Activated CD8-positive, alpha-beta memory T cell treated with anti-CD3 and anti-CD28 coated beads, Interleukin-2, amount 50 U/mL, for 4 hours (primary cell): Measurements from ENCODE around the gene HMBS.
"Not testable (repeated sequence)": the region's sequence is repeated elsewhere in the genome, so short reads cannot be mapped to it uniquely, and the experiment has no call there.

ENCODE experiments used
- DNase-seq: peaks from one replicate; pipeline ENCODE4 v3.0.0-alpha.2; 2020

The HMBS gene

DNA sequence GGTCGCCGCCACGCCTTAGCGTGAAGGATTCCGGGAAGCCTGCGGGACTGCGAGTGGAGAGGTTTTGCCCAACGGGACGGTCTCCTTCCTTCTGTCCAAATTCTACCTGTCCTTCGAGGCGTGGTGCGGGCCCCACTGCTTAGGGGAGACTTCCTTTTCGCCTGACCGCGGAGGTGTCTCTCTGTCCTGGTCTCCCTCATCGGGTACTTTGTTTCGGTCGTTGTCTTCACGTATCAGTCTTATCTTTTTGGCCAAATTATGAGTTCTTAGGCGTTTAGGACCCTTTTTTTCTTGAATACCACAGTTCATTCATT lies 37.1 kb downstream of the HMBS start:
- no peak for DNase-seq

- DNase-seq = no peak
Observed at GRCh38 chr11:119125821-119126220, 41.1 kb downstream of the HMBS start.

DNA sequence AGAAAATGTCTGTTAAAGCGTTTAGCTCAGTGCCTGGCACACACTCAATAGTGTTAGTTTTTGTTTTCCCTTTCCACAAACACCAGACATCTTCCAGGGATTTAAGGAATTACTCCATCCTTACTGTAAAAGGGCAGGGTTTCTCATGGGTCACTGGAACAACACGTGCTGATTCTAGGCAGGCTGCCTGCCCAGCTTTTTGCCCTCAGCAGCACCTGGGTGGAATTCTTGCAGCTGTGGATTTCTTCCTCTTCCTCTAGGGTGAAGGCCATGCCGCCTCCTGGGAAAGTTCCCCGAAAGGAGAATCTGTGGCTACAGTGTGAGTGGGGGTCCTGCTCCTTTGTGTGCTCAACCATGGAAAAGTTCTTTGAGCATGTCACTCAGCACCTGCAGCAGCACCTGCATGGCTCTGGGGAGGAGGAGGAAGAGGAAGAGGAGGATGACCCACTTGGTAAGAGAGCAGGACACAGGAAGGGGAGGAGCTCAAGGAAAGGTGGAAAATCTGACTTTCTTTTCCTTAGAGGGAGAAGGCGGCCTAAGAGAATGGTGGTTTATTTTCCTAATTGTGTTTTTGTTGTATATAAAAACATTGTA lies 42.1 kb downstream of the HMBS start:
- DNase-seq = no peak

GRCh38 chr11:119130662-119131061 lies 46.0 kb downstream of the HMBS start:
- DNase-seq = no peak

DNA sequence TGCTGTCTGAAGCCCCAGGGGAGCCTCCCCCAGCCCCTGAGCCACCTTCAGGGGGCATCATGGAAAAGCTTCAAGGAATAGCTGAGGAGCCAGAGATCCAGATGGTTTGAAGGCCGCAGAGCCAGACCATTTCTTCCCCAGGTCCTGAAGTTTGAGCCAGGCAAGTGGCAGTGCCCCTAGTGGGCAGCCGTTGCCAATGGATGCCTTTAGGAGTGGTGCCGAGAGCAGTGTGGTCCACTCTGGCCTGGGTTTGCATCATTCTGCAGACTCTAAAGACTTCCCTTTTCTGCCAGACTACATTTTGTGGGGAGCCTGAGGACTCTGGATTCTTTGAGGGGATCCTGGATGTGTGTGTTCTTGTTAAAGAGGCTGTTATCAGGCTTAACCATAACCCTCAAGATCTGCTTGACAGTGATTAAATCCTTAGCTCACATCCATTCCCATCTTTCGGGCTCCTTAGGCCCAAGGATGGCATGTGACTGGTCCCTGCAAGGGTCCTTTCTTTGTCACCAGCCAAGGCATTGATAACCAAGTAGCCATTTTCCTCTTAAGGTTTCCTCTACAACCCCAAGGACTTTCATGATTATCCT lies 49.8 kb downstream of the HMBS start:
- no peak for DNase-seq

- DNase-seq = not testable (repeated sequence)
Observed at GRCh38 chr11:119139276-119139675, 54.6 kb downstream of the HMBS start.
